HG03045 (cell line): ENCODE results near the gene MAST4.

Experiments
- ATAC-seq: cut with Tn5 transposase; IDR thresholded peaks from one replicate; pipeline ENCODE4 v1.9.1; 2021; ENCODE audit warnings: mild to moderate bottlenecking, moderate library complexity; ENCODE audit not compliant: unreplicated experiment

Gene MAST4

DNA sequence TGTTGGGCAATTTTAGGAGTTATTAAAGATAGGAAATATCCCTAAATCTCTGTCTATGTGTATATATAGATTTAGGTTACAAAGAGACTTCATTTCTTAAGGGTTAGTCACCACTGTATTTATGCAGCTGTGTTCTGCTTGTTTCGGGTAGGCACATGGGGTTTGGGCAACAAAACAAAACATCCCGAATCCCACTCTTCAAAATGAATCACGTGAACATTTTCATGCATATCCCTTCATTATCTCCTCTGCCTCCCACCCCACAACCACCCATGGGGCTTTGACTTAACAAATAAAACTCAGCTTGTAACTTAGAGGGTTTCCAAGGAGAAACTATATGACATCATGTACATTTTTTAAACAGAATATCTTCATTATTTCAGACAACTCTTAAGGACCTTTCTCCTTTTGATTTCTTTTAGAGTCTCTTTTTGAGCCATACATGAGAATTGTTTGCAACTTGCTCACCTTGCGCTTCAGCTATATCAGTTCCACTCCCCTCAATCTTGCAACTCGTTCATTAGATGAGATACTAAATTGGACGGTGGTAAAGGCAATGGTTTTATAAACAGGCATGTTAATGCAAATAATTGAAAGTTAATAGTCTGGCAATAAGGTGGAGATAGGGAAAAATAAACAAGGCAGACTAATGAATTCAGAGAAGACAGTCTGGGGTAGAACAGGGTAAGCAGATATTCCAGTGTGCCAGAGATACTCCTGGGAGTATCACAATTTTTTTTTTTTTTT lies 463.7 kb downstream of the MAST4 start:
- ATAC-seq: no peak

DNA sequence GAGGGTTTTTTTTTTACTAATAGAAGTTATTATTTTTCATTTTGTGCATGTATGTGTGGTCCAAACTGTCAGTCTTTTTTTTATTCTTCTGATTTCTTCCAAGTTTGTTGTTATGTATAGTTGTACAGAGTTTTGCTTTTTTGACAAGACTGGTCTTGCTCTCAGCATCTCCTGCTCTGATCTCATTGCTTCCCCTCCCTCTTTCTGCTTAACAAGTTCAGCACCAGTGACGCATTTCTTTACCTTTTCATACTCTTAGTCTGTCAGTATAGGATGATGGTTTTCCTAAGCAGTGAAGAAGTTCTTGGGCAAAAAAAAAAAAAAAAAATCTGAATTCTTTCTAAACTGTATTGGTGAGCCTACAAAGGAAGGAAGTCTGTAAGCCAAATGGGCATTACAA lies 465.3 kb downstream of the MAST4 start:
- ATAC-seq: no peak

DNA sequence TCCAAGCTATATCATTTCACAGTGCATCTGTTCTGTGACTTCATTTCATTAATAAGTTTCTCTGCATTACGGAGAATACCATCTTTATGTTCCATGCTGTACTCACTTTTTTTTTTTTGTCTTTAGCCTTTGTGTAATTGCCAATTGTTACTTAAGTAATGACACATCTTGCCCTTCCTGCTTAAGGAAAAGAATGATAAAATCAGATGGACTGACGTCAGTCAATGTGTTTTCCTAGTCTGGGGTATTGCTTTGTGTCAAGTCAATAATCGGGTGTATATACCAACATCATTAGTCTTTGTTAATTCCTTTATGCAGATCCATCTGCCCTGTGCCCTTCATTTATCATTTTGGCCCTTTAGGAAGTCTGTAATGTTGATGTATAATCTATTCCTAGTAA lies 466.9 kb downstream of the MAST4 start:
- no peak for ATAC-seq

GRCh38 chr5:67063791-67064190 lies 467.6 kb downstream of the MAST4 start:
- no peak for ATAC-seq

DNA sequence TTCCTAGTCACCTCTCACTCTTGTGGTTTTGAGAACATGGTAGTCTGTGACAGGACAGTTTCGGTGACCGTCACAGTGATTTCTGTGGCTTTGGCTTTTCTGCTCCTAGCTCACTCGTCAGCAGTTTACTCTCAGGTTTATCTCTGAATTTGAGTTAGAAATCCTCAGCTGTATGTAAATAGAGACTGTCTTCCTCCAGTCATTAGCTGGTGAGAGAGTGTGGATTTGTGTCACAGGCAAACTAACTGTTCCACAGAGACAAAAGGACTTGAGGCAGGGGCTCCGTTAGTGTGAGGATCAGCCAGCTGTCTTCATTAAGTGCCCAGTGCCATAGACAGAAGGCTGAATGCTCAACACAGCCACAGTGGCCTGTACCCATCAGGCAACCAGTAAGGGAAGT lies 469.0 kb downstream of the MAST4 start:
- no peak for ATAC-seq

- no peak for ATAC-seq
Observed at GRCh38 chr5:67065696-67066095, 469.5 kb downstream of the MAST4 start.

DNA sequence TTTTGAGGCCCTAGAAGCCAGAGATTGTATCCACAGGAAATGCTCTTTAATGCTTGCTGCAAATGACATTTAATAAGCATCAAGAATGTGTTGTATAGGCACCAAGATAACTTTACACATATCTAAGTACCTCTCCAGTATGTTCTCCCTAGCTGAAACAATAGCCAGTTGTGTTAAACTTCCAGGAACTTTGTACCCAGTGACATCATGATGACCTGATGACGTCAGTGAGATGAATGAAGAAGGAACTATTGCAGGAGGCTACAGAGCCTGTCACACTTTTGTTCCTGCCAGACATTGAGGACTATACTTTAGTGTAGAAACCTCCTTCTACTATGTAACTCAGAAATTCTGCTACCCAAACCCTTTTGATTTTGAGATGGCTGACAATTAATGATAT lies 470.6 kb downstream of the MAST4 start:
- no peak for ATAC-seq

GRCh38 chr5:67073045-67073680 lies 477.0 kb downstream of the MAST4 start:
- no peak for ATAC-seq

- no peak for ATAC-seq
Observed at GRCh38 chr5:67077296-67077695, 481.1 kb downstream of the MAST4 start.

DNA sequence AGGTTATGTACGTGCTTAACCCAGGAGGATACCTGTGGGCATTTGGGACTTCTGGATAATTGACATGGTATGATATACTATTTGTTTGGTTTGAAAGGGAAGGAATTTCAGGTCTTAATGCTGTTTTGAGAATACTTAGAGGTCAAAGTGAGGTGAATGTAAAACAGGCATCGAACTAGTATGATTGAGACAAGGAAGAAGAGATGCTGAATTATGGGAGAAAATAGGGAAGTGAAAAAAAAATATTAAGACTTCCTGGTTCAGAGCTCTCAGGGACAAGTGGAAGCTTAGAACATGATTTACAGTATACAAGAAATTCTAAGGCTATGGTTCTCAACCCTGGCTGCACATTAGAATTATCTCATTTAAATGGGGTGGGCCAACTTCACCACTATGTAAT lies 485.1 kb downstream of the MAST4 start:
- ATAC-seq: no peak

GRCh38 chr5:67082941-67083340 lies 486.7 kb downstream of the MAST4 start:
- no peak for ATAC-seq

- ATAC-seq: no peak
Observed at GRCh38 chr5:67085616-67086015, 489.4 kb downstream of the MAST4 start.

DNA sequence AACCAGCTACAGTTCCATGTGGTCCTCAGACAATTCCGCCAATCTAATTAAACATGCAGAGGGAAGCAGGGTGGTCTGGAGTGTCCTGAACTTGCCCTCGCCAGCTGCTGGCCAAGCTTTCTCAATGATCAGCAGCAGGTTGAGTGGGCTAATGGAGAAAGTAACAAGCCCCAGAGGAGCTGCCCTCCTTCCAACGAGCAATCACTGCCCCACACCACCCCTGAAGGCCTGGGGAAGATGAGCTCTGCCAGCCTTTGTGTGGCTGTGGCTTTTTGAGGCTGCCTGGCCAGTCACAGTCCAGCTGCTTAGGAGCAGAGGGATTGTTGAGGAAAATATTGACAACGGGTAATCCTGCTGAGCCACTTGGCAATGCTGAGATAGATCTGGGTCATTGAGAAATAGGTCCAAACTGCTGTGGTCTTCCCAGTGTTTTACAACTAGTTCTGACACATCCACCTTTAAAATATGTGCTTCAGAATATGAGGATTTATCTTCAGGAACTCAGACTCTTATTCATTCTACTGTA lies 493.1 kb downstream of the MAST4 start:
- ATAC-seq: no peak

GRCh38 chr5:67090040-67090439 lies 493.8 kb downstream of the MAST4 start:
- no peak for ATAC-seq

GRCh38 chr5:67090593-67090992 lies 494.4 kb downstream of the MAST4 start:
- no peak for ATAC-seq

DNA sequence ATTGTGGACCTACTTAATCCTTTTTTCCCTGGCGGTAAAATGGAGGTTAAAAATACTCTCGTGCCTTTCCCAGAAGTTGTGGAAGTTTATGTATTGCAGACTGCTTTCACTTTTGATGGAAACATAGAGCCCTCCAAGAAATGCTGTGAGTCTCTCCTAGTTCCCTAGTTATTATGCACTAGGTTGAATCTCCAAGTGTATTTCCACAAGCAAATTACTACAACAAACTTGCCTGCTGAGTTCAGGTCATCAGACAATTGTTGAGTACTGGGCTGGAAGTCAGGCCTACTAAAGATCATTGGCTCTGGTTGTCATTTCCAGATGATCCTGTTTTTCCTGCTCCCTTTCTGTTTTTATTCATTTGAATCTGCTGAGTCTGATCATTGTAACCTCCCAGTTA lies 496.3 kb downstream of the MAST4 start:
- ATAC-seq: no peak

GRCh38 chr5:67093279-67093678 lies 497.1 kb downstream of the MAST4 start:
- ATAC-seq: no peak

DNA sequence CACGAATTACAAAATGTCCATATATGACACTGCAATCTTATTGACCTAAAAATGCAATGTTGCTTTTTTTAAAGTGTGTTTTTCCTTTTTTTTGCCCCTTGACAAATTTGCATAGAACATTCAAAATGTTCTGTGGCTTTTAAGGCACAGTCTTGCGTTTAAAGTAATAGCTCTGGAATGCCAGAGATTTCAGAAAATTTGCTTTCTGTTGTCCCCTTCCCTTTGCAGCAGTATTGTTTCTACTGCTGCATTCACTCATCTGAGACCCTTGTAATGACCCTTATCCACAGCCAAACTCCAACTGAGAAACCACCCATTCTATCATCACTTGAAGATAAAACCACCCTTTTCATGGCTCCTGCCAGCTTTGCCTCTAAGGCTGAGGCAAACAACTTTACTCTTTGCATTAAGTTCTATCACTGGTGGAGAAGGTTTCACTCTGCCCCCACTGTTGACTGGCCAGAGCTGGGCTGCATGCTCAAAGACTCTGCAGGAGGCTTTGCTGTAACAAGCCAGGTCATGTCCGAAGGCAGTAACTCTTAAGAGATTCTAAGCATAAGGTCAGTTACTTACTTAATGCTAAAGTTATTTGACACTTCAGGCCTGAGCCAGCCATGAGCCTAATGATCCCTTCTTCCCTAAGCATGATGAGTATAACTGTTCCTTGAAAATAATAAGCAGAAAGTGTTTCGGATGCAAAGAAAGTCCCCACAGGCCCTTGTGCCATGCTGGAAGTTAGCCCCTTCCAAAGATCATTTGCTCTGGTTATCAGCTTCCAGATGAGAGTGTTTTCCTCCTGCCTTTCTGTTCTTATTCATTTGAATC lies 498.5 kb downstream of the MAST4 start:
- ATAC-seq: no peak

- no peak for ATAC-seq
Observed at GRCh38 chr5:67095346-67096171, 499.4 kb downstream of the MAST4 start.

GRCh38 chr5:67098656-67099055 lies 502.5 kb downstream of the MAST4 start:
- no peak for ATAC-seq

DNA sequence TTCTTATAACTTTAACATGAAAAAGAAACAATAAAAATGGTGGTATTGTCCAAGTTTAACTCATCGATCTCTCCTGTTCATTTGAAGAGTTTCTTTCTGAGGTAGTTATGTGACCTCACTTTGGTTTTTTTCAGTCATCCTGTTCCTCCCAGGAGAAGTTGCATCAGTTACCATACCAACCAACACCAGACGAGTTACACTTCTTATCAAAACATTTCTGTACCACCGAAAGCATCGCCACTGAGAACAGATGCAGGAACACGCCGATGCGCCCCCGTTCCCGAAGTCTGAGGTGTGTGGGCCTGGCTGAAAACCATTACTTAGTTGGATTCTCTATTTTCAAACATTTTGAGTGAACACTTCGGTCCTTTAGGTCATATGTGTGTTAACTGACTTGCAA lies 504.1 kb downstream of the MAST4 start:
- ATAC-seq: no peak
